ENCODE measurements around the gene SCCPDH. TPM values are rescaled to one million over a fixed set of nuclear protein-coding genes. Genes with fewer than 3 reads are reported as not detected.

Gene SCCPDH
- total and polyA plus RNA-seq, 10 donors, result 6.8 to 15.8 (median 13.0) TPM

- Histone ChIP-seq H3K36me3 (peaks cover 0 to 74% (median 22%) of the 10 kb centered on the region in 6 donors), H3K27ac (no peak overlapping the region), H3K9me3 (no peaks in the 10 kb centered on the region), H3K4me1 (no peaks in the 10 kb centered on the region), H3K4me3 (no peak overlapping the region), H3K27me3 (replicated peaks in 1 of 7) (no peaks in the 10 kb centered on the region)
- DNase-seq, result no peak
- WGBS, 5 donors, result 78 to 91% (median 81%) methylated on average over 4 of the region's 4 CpGs
- no peak for TF ChIP-seq POLR2AphosphoS5 (IDR thresholded peaks at IDR 0.05)
- TF ChIP-seq, protein P1, sequence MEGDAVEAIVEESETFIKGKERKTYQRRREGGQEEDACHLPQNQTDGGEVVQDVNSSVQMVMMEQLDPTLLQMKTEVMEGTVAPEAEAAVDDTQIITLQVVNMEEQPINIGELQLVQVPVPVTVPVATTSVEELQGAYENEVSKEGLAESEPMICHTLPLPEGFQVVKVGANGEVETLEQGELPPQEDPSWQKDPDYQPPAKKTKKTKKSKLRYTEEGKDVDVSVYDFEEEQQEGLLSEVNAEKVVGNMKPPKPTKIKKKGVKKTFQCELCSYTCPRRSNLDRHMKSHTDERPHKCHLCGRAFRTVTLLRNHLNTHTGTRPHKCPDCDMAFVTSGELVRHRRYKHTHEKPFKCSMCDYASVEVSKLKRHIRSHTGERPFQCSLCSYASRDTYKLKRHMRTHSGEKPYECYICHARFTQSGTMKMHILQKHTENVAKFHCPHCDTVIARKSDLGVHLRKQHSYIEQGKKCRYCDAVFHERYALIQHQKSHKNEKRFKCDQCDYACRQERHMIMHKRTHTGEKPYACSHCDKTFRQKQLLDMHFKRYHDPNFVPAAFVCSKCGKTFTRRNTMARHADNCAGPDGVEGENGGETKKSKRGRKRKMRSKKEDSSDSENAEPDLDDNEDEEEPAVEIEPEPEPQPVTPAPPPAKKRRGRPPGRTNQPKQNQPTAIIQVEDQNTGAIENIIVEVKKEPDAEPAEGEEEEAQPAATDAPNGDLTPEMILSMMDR (IDR thresholded peaks at IDR 0.05 in 8 of 11, conservative IDR thresholded peaks at IDR 0.05 in 3 of 11), result no peak
- TF ChIP-seq POLR2A (IDR thresholded peaks at IDR 0.05), result no peak
- intact Hi-C loops (cut with DNase I; ENCODE audit: low total_unique reads), result no loop called here
These were observed 49.0 kb downstream of the SCCPDH start for GRCh38 chr1:246773213-246773641.

- Histone ChIP-seq H3K4me3 (no peak overlapping the region), H3K36me3 (peaks cover 0 to 70% (median 10%) of the 10 kb centered on the region in 6 donors), H3K27ac (no peak overlapping the region), H3K27me3 (replicated peaks in 1 of 7) (no peaks in the 10 kb centered on the region), H3K9me3 (no peaks in the 10 kb centered on the region), H3K4me1 (no peaks in the 10 kb centered on the region)
- intact Hi-C loops (cut with DNase I; ENCODE audit: low total_unique reads), result no loop called here
- 92 to 95% (median 93%) methylated on average over 23 of the region's 23 CpGs for WGBS, 5 donors
- TF ChIP-seq, protein P1 (IDR thresholded peaks at IDR 0.05 in 8 of 11, conservative IDR thresholded peaks at IDR 0.05 in 3 of 11), result no peak
- no peak for TF ChIP-seq POLR2A (IDR thresholded peaks at IDR 0.05)
- TF ChIP-seq POLR2AphosphoS5 (IDR thresholded peaks at IDR 0.05), result no peak
- DNase-seq, result no peak
These were observed 51.5 kb downstream of the SCCPDH start for GRCh38 chr1:246775531-246776385.

- intact Hi-C loops (cut with DNase I; ENCODE audit: low total_unique reads), result no loop called here
- H3K4me3 ChIP-seq, result no peak overlapping the region
- WGBS, 5 donors, result 89 to 92% (median 91%) methylated on average over 6 of the region's 6 CpGs
- peaks cover 0 to 62% (median 10%) of the 10 kb centered on the region in 6 donors for H3K36me3 ChIP-seq
- TF ChIP-seq, protein P1 (IDR thresholded peaks at IDR 0.05 in 8 of 11, conservative IDR thresholded peaks at IDR 0.05 in 3 of 11), result no peak
- TF ChIP-seq POLR2AphosphoS5 (IDR thresholded peaks at IDR 0.05) (no peak), POLR2A (IDR thresholded peaks at IDR 0.05) (no peak)
- H3K27me3 ChIP-seq (replicated peaks in 1 of 7), result no peaks in the 10 kb centered on the region
- H3K4me1 ChIP-seq, result peaks cover 0 to 1% (median 0%) of the 10 kb centered on the region in 6 donors
- H3K9me3 ChIP-seq, result no peaks in the 10 kb centered on the region
- no peak for DNase-seq
- no peak overlapping the region for H3K27ac ChIP-seq
These were observed 52.7 kb downstream of the SCCPDH start for GRCh38 chr1:246776923-246777322.

GRCh38 chr1:246778663-246779062, 54.5 kb downstream of the SCCPDH start:
- 91 to 97% (median 95%) methylated on average over 10 of the region's 10 CpGs for WGBS, 5 donors
- no peak for DNase-seq

More at GRCh38 chr1:246778663-246779062, 54.5 kb downstream of the SCCPDH start:
- Histone ChIP-seq H3K4me3 (no peak overlapping the region), H3K27me3 (replicated peaks in 1 of 7) (no peaks in the 10 kb centered on the region), H3K27ac (no peak overlapping the region), H3K4me1 (peaks cover 0 to 10% (median 0%) of the 10 kb centered on the region in 6 donors), H3K9me3 (no peaks in the 10 kb centered on the region), H3K36me3 (peaks cover 0 to 57% (median 7%) of the 10 kb centered on the region in 6 donors)
- intact Hi-C loops (cut with DNase I; ENCODE audit: low total_unique reads), result no loop called here
- no peak for TF ChIP-seq POLR2AphosphoS5 (IDR thresholded peaks at IDR 0.05)
- TF ChIP-seq, protein P1 (IDR thresholded peaks at IDR 0.05 in 8 of 11, conservative IDR thresholded peaks at IDR 0.05 in 3 of 11), result no peak
- no peak for TF ChIP-seq POLR2A (IDR thresholded peaks at IDR 0.05)
